ENCODE data around the gene ATP8B4.

- TF ChIP-seq CTCF (IDR thresholded peaks at IDR 0.05) (no peak), POLR2A (IDR thresholded peaks at IDR 0.05) (no peak)
Measured at GRCh38 chr15:49843725-49844124, 275.3 kb downstream of the ATP8B4 start.

Measured in thyroid gland (tissue), 4 donors.